ENCODE data around the gene ASPDH. TPM values are rescaled to one million over a fixed set of nuclear protein-coding genes. Genes with fewer than 3 reads are reported as not detected.

ASPDH gene
- total RNA-seq, 1 donor from 2014 or later: not detected

GRCh38 chr19:50550594-50550966 lies 36.9 kb upstream of the ASPDH start:
- Mint-ChIP-seq H3K27me3 (ENCODE audit: unreplicated experiment) (peaks cover 21% of the 10 kb centered on the region), H3K27ac (ENCODE audit: unreplicated experiment) (no peak overlapping the region), H3K4me3 (ENCODE audit: unreplicated experiment) (no peak overlapping the region), H3K4me1 (ENCODE audit: unreplicated experiment) (no peaks in the 10 kb centered on the region), H3K36me3 (ENCODE audit: unreplicated experiment) (no peaks in the 10 kb centered on the region), H3K9me3 (ENCODE audit: unreplicated experiment) (no peaks in the 10 kb centered on the region)
- no peak for TF ChIP-seq CTCF (IDR thresholded peaks at IDR 0.05)
- DNase-seq (ENCODE audit: extremely low spot score, unreplicated experiment): no peak

- no peak overlapping the region for H3K27ac Mint-ChIP-seq (ENCODE audit: unreplicated experiment)
- H3K4me1 Mint-ChIP-seq (ENCODE audit: unreplicated experiment): no peaks in the 10 kb centered on the region
- H3K27me3 Mint-ChIP-seq (ENCODE audit: unreplicated experiment): peaks cover 21% of the 10 kb centered on the region
- DNase-seq (ENCODE audit: extremely low spot score, unreplicated experiment): no peak
- no peaks in the 10 kb centered on the region for H3K36me3 Mint-ChIP-seq (ENCODE audit: unreplicated experiment)
- H3K4me3 Mint-ChIP-seq (ENCODE audit: unreplicated experiment): no peak overlapping the region
- no peaks in the 10 kb centered on the region for H3K9me3 Mint-ChIP-seq (ENCODE audit: unreplicated experiment)
- no peak for TF ChIP-seq CTCF (IDR thresholded peaks at IDR 0.05)
Observed at GRCh38 chr19:50549927-50550593, 36.3 kb upstream of the ASPDH start.

GRCh38 chr19:50549059-50549926 lies 35.6 kb upstream of the ASPDH start:
- Mint-ChIP-seq H3K27ac (ENCODE audit: unreplicated experiment) (no peak overlapping the region), H3K4me1 (ENCODE audit: unreplicated experiment) (no peaks in the 10 kb centered on the region), H3K27me3 (ENCODE audit: unreplicated experiment) (peaks cover 21% of the 10 kb centered on the region), H3K36me3 (ENCODE audit: unreplicated experiment) (no peaks in the 10 kb centered on the region), H3K4me3 (ENCODE audit: unreplicated experiment) (no peak overlapping the region), H3K9me3 (ENCODE audit: unreplicated experiment) (no peaks in the 10 kb centered on the region)
- no peak for TF ChIP-seq CTCF (IDR thresholded peaks at IDR 0.05)
- no peak for DNase-seq (ENCODE audit: extremely low spot score, unreplicated experiment)

GRCh38 chr19:50548191-50549058 lies 34.7 kb upstream of the ASPDH start:
- TF ChIP-seq CTCF (IDR thresholded peaks at IDR 0.05): no peak
- Mint-ChIP-seq H3K36me3 (ENCODE audit: unreplicated experiment) (no peaks in the 10 kb centered on the region), H3K27me3 (ENCODE audit: unreplicated experiment) (peaks cover 19% of the 10 kb centered on the region), H3K27ac (ENCODE audit: unreplicated experiment) (no peak overlapping the region), H3K4me3 (ENCODE audit: unreplicated experiment) (no peak overlapping the region), H3K9me3 (ENCODE audit: unreplicated experiment) (no peaks in the 10 kb centered on the region), H3K4me1 (ENCODE audit: unreplicated experiment) (no peaks in the 10 kb centered on the region)
- DNase-seq (ENCODE audit: extremely low spot score, unreplicated experiment): no peak

Measured in osteocyte (in vitro differentiated cells).